Type B pancreatic cell (in vitro differentiated cells): ENCODE data around the gene STK32B. TPM values are rescaled to one million over a fixed set of nuclear protein-coding genes. Genes with fewer than 3 reads are reported as not detected.

Experiments used
- DNase-seq: peaks from one replicate; pipeline ENCODE4 v3.0.0; 2021; ENCODE audit warnings: mixed read lengths; ENCODE audit not compliant: unreplicated experiment; ENCODE audit errors: extremely low spot score
- H3K27ac Mint-ChIP-seq: 2 replicates; pipeline ENCODE4 v1.8.0; 2021; ENCODE audit warnings: mild to moderate bottlenecking, mixed read lengths
- H3K27me3 Mint-ChIP-seq: 2 replicates; pipeline ENCODE4 v1.8.0; 2021; ENCODE audit warnings: mixed read lengths
- H3K36me3 Mint-ChIP-seq: 2 replicates; pipeline ENCODE4 v1.8.0; 2021; ENCODE audit warnings: mixed read lengths
- H3K4me1 Mint-ChIP-seq: one replicate; pipeline ENCODE4 v1.8.0; 2021; ENCODE audit warnings: mixed read lengths; ENCODE audit not compliant: unreplicated experiment
- H3K4me3 Mint-ChIP-seq: 2 replicates; pipeline ENCODE4 v1.8.0; 2021; ENCODE audit warnings: mild to moderate bottlenecking, mixed read lengths
- H3K9me3 Mint-ChIP-seq: 2 replicates; pipeline ENCODE4 v1.8.0; 2021; ENCODE audit warnings: mixed read lengths
- CTCF ChIP-seq: fragments of 200-600 bp; sonication (generic); conservative IDR thresholded peaks from 2 replicates; pipeline ENCODE4 v1.5.0; 2021; ENCODE audit warnings: antibody characterized with exemption, mild to moderate bottlenecking
- total RNA-seq: library from RNA; stranded (reverse); gene quantifications from 2 replicates; pipeline ENCODE4 v1.2.1, GENCODE V29; 2021; ENCODE audit warnings: low replicate concordance

STK32B gene
- total RNA-seq, 1 donor from 2014 or later = 3.0 TPM

GRCh38 chr4:5452156-5452555 lies 400.9 kb downstream of the STK32B start:
- DNase-seq = peak; percentile 27
- no peaks in the 10 kb centered on the region for H3K36me3 Mint-ChIP-seq
- no peak for TF ChIP-seq CTCF
- no peaks in the 10 kb centered on the region for H3K9me3 Mint-ChIP-seq
- peaks cover 5% of the 10 kb centered on the region for H3K4me1 Mint-ChIP-seq
- H3K4me3 Mint-ChIP-seq = no peak overlapping the region
- H3K27me3 Mint-ChIP-seq = peaks cover 7% of the 10 kb centered on the region
- H3K27ac Mint-ChIP-seq = no peak overlapping the region

GRCh38 chr4:5455003-5455585 lies 403.8 kb downstream of the STK32B start:
- Mint-ChIP-seq H3K4me3 (no peak overlapping the region), H3K4me1 (peaks cover 5% of the 10 kb centered on the region), H3K27me3 (peaks cover 9% of the 10 kb centered on the region), H3K36me3 (no peaks in the 10 kb centered on the region), H3K27ac (no peak overlapping the region), H3K9me3 (no peaks in the 10 kb centered on the region)
- TF ChIP-seq CTCF = no peak
- no peak for DNase-seq

- no peak for TF ChIP-seq CTCF
- no peaks in the 10 kb centered on the region for H3K9me3 Mint-ChIP-seq
- peaks cover 19% of the 10 kb centered on the region for H3K27me3 Mint-ChIP-seq
- no peak for DNase-seq
- no peaks in the 10 kb centered on the region for H3K36me3 Mint-ChIP-seq
- H3K4me3 Mint-ChIP-seq = no peak overlapping the region
- no peak overlapping the region for H3K27ac Mint-ChIP-seq
- H3K4me1 Mint-ChIP-seq = peaks cover 5% of the 10 kb centered on the region
These were observed 405.1 kb downstream of the STK32B start for GRCh38 chr4:5456296-5456845.

GRCh38 chr4:5458676-5459075 lies 407.4 kb downstream of the STK32B start:
- no peak for DNase-seq
- H3K27me3 Mint-ChIP-seq = peaks cover 26% of the 10 kb centered on the region
- no peaks in the 10 kb centered on the region for H3K9me3 Mint-ChIP-seq
- H3K36me3 Mint-ChIP-seq = no peaks in the 10 kb centered on the region
- no peak overlapping the region for H3K4me3 Mint-ChIP-seq
- H3K27ac Mint-ChIP-seq = no peak overlapping the region
- no peaks in the 10 kb centered on the region for H3K4me1 Mint-ChIP-seq
- no peak for TF ChIP-seq CTCF

GRCh38 chr4:5459236-5459635 lies 408.0 kb downstream of the STK32B start:
- Mint-ChIP-seq H3K36me3 (no peaks in the 10 kb centered on the region), H3K27ac (no peak overlapping the region), H3K4me3 (no peak overlapping the region), H3K4me1 (no peaks in the 10 kb centered on the region), H3K9me3 (no peaks in the 10 kb centered on the region), H3K27me3 (peaks cover 26% of the 10 kb centered on the region)
- no peak for TF ChIP-seq CTCF
- no peak for DNase-seq
